HL-60 (cell line): ENCODE results near the gene CPXM1.

Experiments
- DNase-seq, 2 experiments: peaks; one replicate each; pipeline ENCODE4 v3.0.0-alpha.2; 2010 to 2020; ENCODE audit warnings: low read depth in 1 of 2, low spot score in 1 of 2
- H3K27ac ChIP-seq: fragments of 250-450 bp; sonication (Bioruptor Pico); replicated peaks from 2 replicates; pipeline ENCODE4 v1.5.1; 2020; ENCODE audit warnings: mild to moderate bottlenecking, moderate library complexity
- H3K27me3 ChIP-seq: fragments of 250-450 bp; sonication (Bioruptor Pico); 2 replicates; pipeline ENCODE4 v1.5.1; 2021; ENCODE audit warnings: mild to moderate bottlenecking, moderate library complexity; ENCODE audit not compliant: insufficient read depth, poor library complexity, severe bottlenecking
- H3K4me3 ChIP-seq: replicated peaks from 2 replicates; pipeline ENCODE4 v1.5.1; 2011; ENCODE audit warnings: mild to moderate bottlenecking, control low read depth, low read length; ENCODE audit not compliant: insufficient read depth
- GABPA ChIP-seq: IDR thresholded peaks from 2 replicates; pipeline ENCODE4 v1.6.1; 2012; ENCODE audit warnings: low read depth
- POLR2AphosphoS5 ChIP-seq: IDR thresholded peaks from 2 replicates; pipeline ENCODE4 v1.6.1; 2012; ENCODE audit warnings: low read depth
- SPI1 ChIP-seq: IDR thresholded peaks from 2 replicates; pipeline ENCODE4 v1.6.1; 2012; ENCODE audit warnings: low read depth, mild to moderate bottlenecking, borderline replicate concordance
- TF ChIP-seq, protein P1 (sequence below): IDR thresholded peaks from one replicate; pipeline ENCODE4 v1.5.1; 2011; ENCODE audit warnings: low read length, control low read depth, inconsistent platforms; ENCODE audit not compliant: insufficient read depth
- TF ChIP-seq, protein P2 (sequence below): IDR thresholded peaks from 2 replicates; pipeline ENCODE4 v1.6.1; 2012; ENCODE audit warnings: low read depth; ENCODE audit not compliant: insufficient replicate concordance

The CPXM1 gene

DNA sequence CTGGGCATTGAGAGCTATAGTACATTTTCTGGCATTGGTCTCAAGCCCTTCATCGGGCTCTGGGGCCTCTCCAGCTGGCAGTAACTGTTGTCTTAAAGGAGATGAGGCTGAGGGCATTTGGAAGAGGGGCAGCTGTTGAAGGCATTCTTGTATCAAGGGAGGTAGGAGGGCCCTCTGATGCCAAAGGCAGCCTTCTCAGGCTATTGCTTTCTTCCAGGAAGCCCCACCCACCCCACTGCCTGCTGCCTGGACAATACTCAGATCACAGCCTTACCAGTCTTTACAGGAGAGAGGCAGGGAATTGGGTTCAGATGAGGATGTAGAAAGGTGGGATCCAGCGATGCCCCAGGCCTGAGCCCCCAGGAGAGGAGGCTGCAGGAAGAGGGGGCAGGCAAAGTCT lies 46.0 kb downstream of the CPXM1 start:
- H3K27ac ChIP-seq = no peak overlapping the region
- DNase-seq = no peak
- no peak for TF ChIP-seq GABPA
- TF ChIP-seq, protein P1, sequence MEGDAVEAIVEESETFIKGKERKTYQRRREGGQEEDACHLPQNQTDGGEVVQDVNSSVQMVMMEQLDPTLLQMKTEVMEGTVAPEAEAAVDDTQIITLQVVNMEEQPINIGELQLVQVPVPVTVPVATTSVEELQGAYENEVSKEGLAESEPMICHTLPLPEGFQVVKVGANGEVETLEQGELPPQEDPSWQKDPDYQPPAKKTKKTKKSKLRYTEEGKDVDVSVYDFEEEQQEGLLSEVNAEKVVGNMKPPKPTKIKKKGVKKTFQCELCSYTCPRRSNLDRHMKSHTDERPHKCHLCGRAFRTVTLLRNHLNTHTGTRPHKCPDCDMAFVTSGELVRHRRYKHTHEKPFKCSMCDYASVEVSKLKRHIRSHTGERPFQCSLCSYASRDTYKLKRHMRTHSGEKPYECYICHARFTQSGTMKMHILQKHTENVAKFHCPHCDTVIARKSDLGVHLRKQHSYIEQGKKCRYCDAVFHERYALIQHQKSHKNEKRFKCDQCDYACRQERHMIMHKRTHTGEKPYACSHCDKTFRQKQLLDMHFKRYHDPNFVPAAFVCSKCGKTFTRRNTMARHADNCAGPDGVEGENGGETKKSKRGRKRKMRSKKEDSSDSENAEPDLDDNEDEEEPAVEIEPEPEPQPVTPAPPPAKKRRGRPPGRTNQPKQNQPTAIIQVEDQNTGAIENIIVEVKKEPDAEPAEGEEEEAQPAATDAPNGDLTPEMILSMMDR = no peak
- TF ChIP-seq, protein P2, sequence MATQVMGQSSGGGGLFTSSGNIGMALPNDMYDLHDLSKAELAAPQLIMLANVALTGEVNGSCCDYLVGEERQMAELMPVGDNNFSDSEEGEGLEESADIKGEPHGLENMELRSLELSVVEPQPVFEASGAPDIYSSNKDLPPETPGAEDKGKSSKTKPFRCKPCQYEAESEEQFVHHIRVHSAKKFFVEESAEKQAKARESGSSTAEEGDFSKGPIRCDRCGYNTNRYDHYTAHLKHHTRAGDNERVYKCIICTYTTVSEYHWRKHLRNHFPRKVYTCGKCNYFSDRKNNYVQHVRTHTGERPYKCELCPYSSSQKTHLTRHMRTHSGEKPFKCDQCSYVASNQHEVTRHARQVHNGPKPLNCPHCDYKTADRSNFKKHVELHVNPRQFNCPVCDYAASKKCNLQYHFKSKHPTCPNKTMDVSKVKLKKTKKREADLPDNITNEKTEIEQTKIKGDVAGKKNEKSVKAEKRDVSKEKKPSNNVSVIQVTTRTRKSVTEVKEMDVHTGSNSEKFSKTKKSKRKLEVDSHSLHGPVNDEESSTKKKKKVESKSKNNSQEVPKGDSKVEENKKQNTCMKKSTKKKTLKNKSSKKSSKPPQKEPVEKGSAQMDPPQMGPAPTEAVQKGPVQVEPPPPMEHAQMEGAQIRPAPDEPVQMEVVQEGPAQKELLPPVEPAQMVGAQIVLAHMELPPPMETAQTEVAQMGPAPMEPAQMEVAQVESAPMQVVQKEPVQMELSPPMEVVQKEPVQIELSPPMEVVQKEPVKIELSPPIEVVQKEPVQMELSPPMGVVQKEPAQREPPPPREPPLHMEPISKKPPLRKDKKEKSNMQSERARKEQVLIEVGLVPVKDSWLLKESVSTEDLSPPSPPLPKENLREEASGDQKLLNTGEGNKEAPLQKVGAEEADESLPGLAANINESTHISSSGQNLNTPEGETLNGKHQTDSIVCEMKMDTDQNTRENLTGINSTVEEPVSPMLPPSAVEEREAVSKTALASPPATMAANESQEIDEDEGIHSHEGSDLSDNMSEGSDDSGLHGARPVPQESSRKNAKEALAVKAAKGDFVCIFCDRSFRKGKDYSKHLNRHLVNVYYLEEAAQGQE = no peak
- TF ChIP-seq POLR2AphosphoS5 = no peak
- H3K4me3 ChIP-seq = no peak overlapping the region
- peaks cover 37% of the 10 kb centered on the region for H3K27me3 ChIP-seq

DNA sequence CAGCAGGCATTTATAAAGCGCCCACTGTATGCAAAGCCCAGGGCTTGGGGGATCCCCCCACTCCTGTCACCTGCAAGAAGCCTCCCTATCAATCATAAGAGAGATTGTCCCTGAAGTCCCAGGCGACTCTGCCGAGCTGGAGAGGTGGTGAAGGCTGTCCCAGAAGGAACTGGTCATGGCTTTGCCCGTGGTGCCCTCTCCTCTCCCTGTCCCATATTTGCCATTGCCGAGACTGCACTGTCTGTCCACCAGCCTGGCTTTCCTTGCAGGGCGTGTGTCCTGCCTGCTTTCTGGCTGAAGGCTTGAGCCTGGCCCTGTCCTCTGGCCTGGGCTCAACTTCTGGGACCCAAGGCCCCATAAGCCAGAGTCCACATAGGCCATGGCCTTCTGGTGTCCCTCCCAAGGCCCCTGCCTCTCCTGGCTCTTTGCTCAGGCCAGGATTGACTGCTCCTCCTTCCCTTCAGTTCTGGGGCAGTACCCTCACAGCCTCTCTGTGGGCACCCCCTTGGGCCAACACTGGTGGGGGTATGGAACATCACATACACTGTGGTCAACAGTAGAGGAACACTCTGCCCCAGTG lies 46.9 kb downstream of the CPXM1 start:
- Histone ChIP-seq H3K4me3 (no peak overlapping the region), H3K27me3 (peaks cover 37% of the 10 kb centered on the region), H3K27ac (no peak overlapping the region)
- TF ChIP-seq, protein P2 = no peak
- TF ChIP-seq, protein P1 = no peak
- no peak for TF ChIP-seq GABPA
- TF ChIP-seq POLR2AphosphoS5 = no peak
- TF ChIP-seq SPI1 = no peak
- no peak for DNase-seq

DNA sequence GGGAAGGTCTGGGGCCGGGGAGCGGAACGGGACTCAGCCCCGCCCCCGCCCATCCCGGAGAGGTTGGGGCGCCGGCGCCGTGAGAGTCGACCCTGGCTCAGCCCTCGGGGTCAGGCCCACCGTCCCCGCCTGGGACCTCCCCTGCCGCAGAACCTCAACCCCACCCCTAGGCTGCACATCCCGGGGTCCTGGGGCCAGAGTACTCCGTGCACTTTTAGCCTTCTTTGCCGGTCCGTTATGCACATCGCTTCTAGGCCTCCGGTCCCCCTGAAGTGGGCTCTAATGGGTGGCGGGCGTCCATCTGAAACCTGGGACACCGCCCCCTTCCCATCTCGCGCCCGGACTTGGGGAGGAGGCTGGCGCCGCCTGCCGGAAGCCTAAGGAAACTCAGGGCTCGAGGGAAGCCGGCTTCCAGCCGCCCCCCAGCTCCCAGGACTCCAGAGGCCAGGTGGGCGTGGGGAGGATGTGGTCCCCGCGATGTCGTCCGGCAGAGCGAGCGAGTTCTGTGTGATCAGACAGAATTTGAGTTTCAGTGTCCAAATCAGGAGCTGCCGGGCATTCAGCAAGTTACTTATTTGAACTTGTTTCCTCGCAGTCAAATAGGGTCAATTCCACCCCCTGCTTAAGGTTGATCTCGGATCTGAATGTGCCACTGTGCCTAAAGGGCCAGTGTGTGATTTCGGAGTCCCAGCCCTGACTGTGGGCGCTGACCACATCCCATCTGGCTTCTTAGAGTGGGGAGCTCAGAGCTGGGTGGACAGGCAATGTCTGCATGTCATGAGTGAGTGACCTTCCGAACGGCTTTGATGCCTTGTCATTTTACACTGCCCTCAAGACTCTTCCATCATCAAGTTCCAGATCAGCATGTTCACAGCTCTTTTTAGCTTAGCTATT lies 47.6 kb downstream of the CPXM1 start:
- H3K27ac ChIP-seq = no peak overlapping the region
- H3K4me3 ChIP-seq = peak overlapping the region; percentile 40
- H3K27me3 ChIP-seq = peaks cover 37% of the 10 kb centered on the region
- TF ChIP-seq POLR2AphosphoS5 = no peak
- TF ChIP-seq, protein P1 = peak; percentile 65
- DNase-seq = peak; percentile 17 to 23
